GM23338 (cell line): ENCODE data around the gene GRIN2D. TPM values are rescaled to one million over a fixed set of nuclear protein-coding genes. Genes with fewer than 3 reads are reported as not detected.

Source experiments
- ATAC-seq: fragments of 200-7000 bp; cut with Tn5 transposase; 3 replicates; pipeline ENCODE4 v1.9.1; 2020
- DNase-seq: peaks from one replicate; pipeline ENCODE4 v3.0.0-alpha.2; 2015; ENCODE audit warnings: low spot score
- H2AFZ ChIP-seq: fragments of 200-600 bp; sonication (generic); 2 replicates; pipeline ENCODE4 v1.8.0; 2016; ENCODE audit warnings: antibody characterized with exemption, mild to moderate bottlenecking, moderate library complexity
- H3F3A ChIP-seq: fragments of 200-600 bp; sonication (generic); replicated peaks from 2 replicates; pipeline ENCODE4 v1.8.0; 2017; ENCODE audit warnings: antibody characterized with exemption, mixed run types, low read depth
- H3K27ac ChIP-seq: fragments of 200-600 bp; sonication (generic); 2 replicates; pipeline ENCODE4 v1.6.1; 2016; ENCODE audit warnings: low read depth
- H3K27me3 ChIP-seq: fragments of 200-600 bp; sonication (generic); 2 replicates; pipeline ENCODE4 v1.8.0; 2016; ENCODE audit warnings: mild to moderate bottlenecking, mixed run types, moderate library complexity; ENCODE audit not compliant: insufficient read depth
- H3K36me3 ChIP-seq: fragments of 200-600 bp; sonication (generic); 2 replicates; pipeline ENCODE4 v1.8.0; 2016; ENCODE audit warnings: mild to moderate bottlenecking; ENCODE audit not compliant: insufficient read depth
- H3K4me1 ChIP-seq: fragments of 200-600 bp; sonication (generic); 2 replicates; pipeline ENCODE4 v1.8.0; 2016; ENCODE audit warnings: mild to moderate bottlenecking, moderate library complexity; ENCODE audit not compliant: insufficient read depth
- H3K4me2 ChIP-seq: fragments of 200-600 bp; sonication (generic); 2 replicates; pipeline ENCODE4 v1.7.1; 2017; ENCODE audit warnings: mixed run types
- H3K4me3 ChIP-seq: fragments of 200-600 bp; sonication (generic); 2 replicates; pipeline ENCODE4 v1.6.1; 2016; ENCODE audit warnings: mixed run types
- H3K79me2 ChIP-seq: fragments of 200-600 bp; sonication (generic); replicated peaks from 2 replicates; pipeline ENCODE4 v1.8.0; 2017; ENCODE audit warnings: mild to moderate bottlenecking; ENCODE audit not compliant: insufficient read depth
- H3K9me2 ChIP-seq: fragments of 200-600 bp; sonication (generic); 2 replicates; pipeline ENCODE4 v1.8.0; 2017; ENCODE audit not compliant: insufficient read depth
- H4K20me1 ChIP-seq: fragments of 200-600 bp; sonication (generic); replicated peaks from 2 replicates; pipeline ENCODE4 v1.8.0; 2017; ENCODE audit warnings: mild to moderate bottlenecking; ENCODE audit not compliant: insufficient read depth
- H3K27ac Mint-ChIP-seq: 2 replicates; pipeline ENCODE4 v1.8.0; 2020; ENCODE audit warnings: inconsistent platforms, mild to moderate bottlenecking, moderate library complexity, mixed read lengths
- H3K27me3 Mint-ChIP-seq: 3 replicates; pipeline ENCODE4 v1.8.0; 2022; ENCODE audit warnings: low read depth, mild to moderate bottlenecking, moderate library complexity, mixed read lengths, inconsistent platforms; ENCODE audit not compliant: insufficient read depth, poor library complexity
- H3K36me3 Mint-ChIP-seq: 3 replicates; pipeline ENCODE4 v1.8.0; 2021; ENCODE audit warnings: low read depth, mild to moderate bottlenecking, inconsistent platforms, moderate library complexity, mixed read lengths
- H3K4me1 Mint-ChIP-seq: 3 replicates; pipeline ENCODE4 v1.8.0; 2020; ENCODE audit warnings: mild to moderate bottlenecking, inconsistent platforms, mixed read lengths
- H3K4me3 Mint-ChIP-seq: 3 replicates; pipeline ENCODE4 v1.8.0; 2021; ENCODE audit warnings: moderate library complexity, mild to moderate bottlenecking, inconsistent platforms, mixed read lengths
- H3K9me3 Mint-ChIP-seq: 3 replicates; pipeline ENCODE4 v1.8.0; 2020; ENCODE audit warnings: moderate library complexity, mild to moderate bottlenecking, inconsistent platforms, mixed read lengths
- NANOG ChIP-seq: IDR thresholded peaks from 2 replicates; pipeline ENCODE4 v1.6.1; 2016; ENCODE audit warnings: antibody characterized with exemption, borderline replicate concordance
- POLR2AphosphoS5 ChIP-seq: IDR thresholded peaks from 2 replicates; pipeline ENCODE4 v1.6.1; 2016; ENCODE audit warnings: antibody characterized with exemption, low read depth
- STAT1 ChIP-seq: IDR thresholded peaks from one replicate; pipeline ENCODE4 v1.6.1; 2016; ENCODE audit warnings: antibody characterized with exemption; ENCODE audit not compliant: unreplicated experiment
- ZNF114 ChIP-seq: fragments of 250-450 bp; sonication (Bioruptor Pico); IDR thresholded peaks from 2 replicates; pipeline ENCODE4 v1.5.0; 2020; ENCODE audit warnings: mild to moderate bottlenecking, moderate library complexity
- ZNF331 ChIP-seq: fragments of 250-450 bp; sonication (Bioruptor Pico); IDR thresholded peaks from 2 replicates; pipeline ENCODE4 v1.5.0; 2020; ENCODE audit warnings: low read depth, mild to moderate bottlenecking, moderate library complexity
- polyA plus RNA-seq: library from polyadenylated mRNA; unstranded; fragments of >200 nt; fragmentation: Nextera tagmentation; extraction: Ambion mirVana; gene quantifications from 2 replicates; pipeline ENCODE4 v1.2.1, GENCODE V29; 2016
- total RNA-seq: library from RNA; depleted of rRNA; stranded (reverse); fragments of >200 nt; shearing (Covaris generic); gene quantifications from 2 replicates; pipeline ENCODE4 v1.2.3, GENCODE V29; 2014
- TF ChIP-seq, protein P1 (sequence below): IDR thresholded peaks from 2 replicates; pipeline ENCODE4 v1.6.1; 2016; ENCODE audit warnings: antibody characterized with exemption
- TF ChIP-seq, protein P2 (sequence below), 2 experiments: fragments of 200-600 bp in 1 of 2; sonication (generic) in 1 of 2; conservative IDR thresholded peaks; 2 replicates each; pipeline versions ENCODE4 v1.5.1 to v1.6.1; 2016 to 2017; ENCODE audit warnings: antibody characterized with exemption in 2 of 2, low read depth in 2 of 2, mild to moderate bottlenecking in 2 of 2, moderate library complexity in 1 of 2
- TF ChIP-seq, protein P3 (sequence below): fragments of 250-450 bp; sonication (Bioruptor Pico); IDR thresholded peaks from 2 replicates; pipeline ENCODE4 v1.5.0; 2020; ENCODE audit warnings: mild to moderate bottlenecking, moderate library complexity

The GRIN2D gene
- total and polyA plus RNA-seq, 2 experiments from 2014 or later = 4.4 to 20.0 TPM

DNA sequence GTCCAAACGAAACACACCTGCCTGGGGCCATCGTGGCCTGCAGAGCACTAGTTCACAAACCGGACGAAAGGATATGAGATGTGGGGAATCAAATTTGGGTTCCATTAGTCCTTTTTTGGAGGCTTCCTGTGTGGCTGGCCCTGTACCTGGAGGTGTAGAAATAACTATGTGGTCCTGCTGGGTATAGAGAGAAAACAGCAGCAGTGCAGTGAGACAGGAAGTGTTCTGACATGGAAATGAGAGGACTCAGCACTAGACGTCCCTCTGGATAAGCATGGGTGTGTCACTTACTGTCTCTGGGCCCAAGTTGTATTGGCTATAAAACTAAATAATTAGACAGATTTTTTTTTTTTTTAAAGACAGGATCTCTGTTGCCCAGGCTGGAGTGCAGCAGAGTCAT is 14.4 kb upstream of the GRIN2D start (continued):
- TF ChIP-seq, protein P1, sequence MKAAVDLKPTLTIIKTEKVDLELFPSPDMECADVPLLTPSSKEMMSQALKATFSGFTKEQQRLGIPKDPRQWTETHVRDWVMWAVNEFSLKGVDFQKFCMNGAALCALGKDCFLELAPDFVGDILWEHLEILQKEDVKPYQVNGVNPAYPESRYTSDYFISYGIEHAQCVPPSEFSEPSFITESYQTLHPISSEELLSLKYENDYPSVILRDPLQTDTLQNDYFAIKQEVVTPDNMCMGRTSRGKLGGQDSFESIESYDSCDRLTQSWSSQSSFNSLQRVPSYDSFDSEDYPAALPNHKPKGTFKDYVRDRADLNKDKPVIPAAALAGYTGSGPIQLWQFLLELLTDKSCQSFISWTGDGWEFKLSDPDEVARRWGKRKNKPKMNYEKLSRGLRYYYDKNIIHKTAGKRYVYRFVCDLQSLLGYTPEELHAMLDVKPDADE = no peak
- TF ChIP-seq, protein P2, sequence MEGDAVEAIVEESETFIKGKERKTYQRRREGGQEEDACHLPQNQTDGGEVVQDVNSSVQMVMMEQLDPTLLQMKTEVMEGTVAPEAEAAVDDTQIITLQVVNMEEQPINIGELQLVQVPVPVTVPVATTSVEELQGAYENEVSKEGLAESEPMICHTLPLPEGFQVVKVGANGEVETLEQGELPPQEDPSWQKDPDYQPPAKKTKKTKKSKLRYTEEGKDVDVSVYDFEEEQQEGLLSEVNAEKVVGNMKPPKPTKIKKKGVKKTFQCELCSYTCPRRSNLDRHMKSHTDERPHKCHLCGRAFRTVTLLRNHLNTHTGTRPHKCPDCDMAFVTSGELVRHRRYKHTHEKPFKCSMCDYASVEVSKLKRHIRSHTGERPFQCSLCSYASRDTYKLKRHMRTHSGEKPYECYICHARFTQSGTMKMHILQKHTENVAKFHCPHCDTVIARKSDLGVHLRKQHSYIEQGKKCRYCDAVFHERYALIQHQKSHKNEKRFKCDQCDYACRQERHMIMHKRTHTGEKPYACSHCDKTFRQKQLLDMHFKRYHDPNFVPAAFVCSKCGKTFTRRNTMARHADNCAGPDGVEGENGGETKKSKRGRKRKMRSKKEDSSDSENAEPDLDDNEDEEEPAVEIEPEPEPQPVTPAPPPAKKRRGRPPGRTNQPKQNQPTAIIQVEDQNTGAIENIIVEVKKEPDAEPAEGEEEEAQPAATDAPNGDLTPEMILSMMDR (conservative IDR thresholded peaks at IDR 0.05; ENCODE audit: low read depth in 2 of 2) = no peak
- TF ChIP-seq ZNF331 (CRISPR knock-in tag) (no peak), NANOG (no peak)

DNA sequence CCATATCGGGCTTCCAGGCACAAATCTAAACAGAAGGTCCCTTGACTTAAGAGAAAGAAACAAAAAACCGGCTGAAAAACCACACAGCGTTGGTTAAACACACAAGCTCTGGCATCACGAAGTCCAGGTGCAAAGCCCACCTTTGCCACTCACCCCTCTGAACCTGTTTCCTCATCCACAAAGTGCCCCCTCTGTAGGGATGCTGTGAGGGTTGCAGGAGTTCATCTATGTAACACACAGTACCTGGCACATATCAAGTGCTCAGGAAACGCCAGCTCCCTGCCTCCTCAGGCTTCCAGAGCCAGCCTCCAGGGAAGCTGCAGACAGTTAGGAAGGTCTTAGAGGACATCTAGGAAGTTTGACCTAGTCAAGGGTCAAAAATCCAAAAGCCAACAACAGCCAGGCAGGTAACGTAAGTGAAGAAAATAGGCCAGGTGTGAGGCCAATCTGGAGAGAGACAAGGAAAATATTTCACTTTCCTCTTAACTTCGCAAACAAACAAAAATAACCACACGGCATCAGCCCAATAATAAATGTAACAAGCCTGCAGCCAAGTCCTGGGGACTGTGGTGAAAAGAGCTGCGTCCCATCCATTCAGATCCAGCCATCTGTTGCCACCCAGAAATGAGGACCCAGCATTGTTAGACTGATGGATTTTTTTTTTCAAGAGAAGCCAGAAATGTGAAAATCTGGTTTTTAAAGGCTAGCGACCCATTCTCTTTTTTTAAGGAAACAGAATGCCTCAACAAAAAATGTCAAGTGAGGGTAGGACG is 12.1 kb upstream of the GRIN2D start:
- no peak overlapping the region; the same call in 1 of the 2 replicates for H3K27ac Mint-ChIP-seq

More for the DNA sequence above, 12.1 kb upstream of the GRIN2D start:
- H3K27ac ChIP-seq = no peak overlapping the region
- Mint-ChIP-seq H3K36me3 (peaks cover 51% of the 10 kb centered on the region), H3K9me3 (no peaks in the 10 kb centered on the region), H3K4me1 (no peaks in the 10 kb centered on the region), H3K4me3 (no peak overlapping the region), H3K27me3 (peaks cover 7% of the 10 kb centered on the region)
- DNase-seq (peak; percentile 56), ATAC-seq (peak; percentile 85)
- H3K4me1 ChIP-seq = no peaks in the 10 kb centered on the region
- no peaks in the 10 kb centered on the region for H3K27me3 ChIP-seq
- H3K4me2 ChIP-seq = no peak overlapping the region
- H4K20me1 ChIP-seq = no peaks in the 10 kb centered on the region; the same call in 1 of the 2 replicates
- no peaks in the 10 kb centered on the region for H3K9me2 ChIP-seq
- no peak overlapping the region for H3K4me3 ChIP-seq
- H2AFZ ChIP-seq = no peak overlapping the region
- peaks cover 22% of the 10 kb centered on the region for H3K36me3 ChIP-seq
- H3F3A ChIP-seq = peaks cover 11% of the 10 kb centered on the region; the same call in 1 of the 2 replicates
- TF ChIP-seq, protein P3, sequence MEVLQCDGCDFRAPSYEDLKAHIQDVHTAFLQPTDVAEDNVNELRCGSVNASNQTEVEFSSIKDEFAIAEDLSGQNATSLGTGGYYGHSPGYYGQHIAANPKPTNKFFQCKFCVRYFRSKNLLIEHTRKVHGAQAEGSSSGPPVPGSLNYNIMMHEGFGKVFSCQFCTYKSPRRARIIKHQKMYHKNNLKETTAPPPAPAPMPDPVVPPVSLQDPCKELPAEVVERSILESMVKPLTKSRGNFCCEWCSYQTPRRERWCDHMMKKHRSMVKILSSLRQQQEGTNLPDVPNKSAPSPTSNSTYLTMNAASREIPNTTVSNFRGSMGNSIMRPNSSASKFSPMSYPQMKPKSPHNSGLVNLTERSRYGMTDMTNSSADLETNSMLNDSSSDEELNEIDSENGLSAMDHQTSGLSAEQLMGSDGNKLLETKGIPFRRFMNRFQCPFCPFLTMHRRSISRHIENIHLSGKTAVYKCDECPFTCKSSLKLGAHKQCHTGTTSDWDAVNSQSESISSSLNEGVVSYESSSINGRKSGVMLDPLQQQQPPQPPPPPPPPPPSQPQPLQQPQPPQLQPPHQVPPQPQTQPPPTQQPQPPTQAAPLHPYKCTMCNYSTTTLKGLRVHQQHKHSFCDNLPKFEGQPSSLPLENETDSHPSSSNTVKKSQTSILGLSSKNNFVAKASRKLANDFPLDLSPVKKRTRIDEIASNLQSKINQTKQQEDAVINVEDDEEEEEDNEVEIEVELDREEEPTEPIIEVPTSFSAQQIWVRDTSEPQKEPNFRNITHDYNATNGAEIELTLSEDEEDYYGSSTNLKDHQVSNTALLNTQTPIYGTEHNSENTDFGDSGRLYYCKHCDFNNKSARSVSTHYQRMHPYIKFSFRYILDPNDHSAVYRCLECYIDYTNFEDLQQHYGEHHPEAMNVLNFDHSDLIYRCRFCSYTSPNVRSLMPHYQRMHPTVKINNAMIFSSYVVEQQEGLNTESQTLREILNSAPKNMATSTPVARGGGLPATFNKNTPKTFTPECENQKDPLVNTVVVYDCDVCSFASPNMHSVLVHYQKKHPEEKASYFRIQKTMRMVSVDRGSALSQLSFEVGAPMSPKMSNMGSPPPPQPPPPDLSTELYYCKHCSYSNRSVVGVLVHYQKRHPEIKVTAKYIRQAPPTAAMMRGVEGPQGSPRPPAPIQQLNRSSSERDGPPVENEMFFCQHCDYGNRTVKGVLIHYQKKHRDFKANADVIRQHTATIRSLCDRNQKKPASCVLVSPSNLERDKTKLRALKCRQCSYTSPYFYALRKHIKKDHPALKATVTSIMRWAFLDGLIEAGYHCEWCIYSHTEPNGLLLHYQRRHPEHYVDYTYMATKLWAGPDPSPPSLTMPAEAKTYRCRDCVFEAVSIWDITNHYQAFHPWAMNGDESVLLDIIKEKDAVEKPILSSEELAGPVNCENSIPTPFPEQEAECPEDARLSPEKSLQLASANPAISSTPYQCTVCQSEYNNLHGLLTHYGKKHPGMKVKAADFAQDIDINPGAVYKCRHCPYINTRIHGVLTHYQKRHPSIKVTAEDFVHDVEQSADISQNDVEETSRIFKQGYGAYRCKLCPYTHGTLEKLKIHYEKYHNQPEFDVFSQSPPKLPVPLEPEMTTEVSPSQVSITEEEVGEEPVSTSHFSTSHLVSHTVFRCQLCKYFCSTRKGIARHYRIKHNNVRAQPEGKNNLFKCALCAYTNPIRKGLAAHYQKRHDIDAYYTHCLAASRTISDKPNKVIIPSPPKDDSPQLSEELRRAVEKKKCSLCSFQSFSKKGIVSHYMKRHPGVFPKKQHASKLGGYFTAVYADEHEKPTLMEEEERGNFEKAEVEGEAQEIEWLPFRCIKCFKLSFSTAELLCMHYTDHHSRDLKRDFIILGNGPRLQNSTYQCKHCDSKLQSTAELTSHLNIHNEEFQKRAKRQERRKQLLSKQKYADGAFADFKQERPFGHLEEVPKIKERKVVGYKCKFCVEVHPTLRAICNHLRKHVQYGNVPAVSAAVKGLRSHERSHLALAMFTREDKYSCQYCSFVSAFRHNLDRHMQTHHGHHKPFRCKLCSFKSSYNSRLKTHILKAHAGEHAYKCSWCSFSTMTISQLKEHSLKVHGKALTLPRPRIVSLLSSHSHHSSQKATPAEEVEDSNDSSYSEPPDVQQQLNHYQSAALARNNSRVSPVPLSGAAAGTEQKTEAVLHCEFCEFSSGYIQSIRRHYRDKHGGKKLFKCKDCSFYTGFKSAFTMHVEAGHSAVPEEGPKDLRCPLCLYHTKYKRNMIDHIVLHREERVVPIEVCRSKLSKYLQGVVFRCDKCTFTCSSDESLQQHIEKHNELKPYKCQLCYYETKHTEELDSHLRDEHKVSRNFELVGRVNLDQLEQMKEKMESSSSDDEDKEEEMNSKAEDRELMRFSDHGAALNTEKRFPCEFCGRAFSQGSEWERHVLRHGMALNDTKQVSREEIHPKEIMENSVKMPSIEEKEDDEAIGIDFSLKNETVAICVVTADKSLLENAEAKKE (CRISPR knock-in tag) = no peak
- TF ChIP-seq, protein P2 (conservative IDR thresholded peaks at IDR 0.05; ENCODE audit: low read depth in 2 of 2) = peak in 1 of 2 experiments; percentile 41; a peak in 3 of 4 replicates
- no peak for TF ChIP-seq STAT1
- no peak for TF ChIP-seq ZNF114 (CRISPR knock-in tag)
- no peak for TF ChIP-seq ZNF331 (CRISPR knock-in tag)
- no peak for TF ChIP-seq POLR2AphosphoS5
- no peak for TF ChIP-seq NANOG
- no peaks in the 10 kb centered on the region for H3K79me2 ChIP-seq
